Measurements from ENCODE around the gene SAMD4B.

SAMD4B gene

GRCh38 chr19:39315933-39316332, 26.3 kb upstream of the SAMD4B start:
- DNase-seq (ENCODE audit: low read depth, low spot score): no peak
- Histone ChIP-seq H3K9ac (ENCODE audit: insufficient read length, low read depth) (no peak overlapping the region), H3K36me3 (ENCODE audit: insufficient read depth, insufficient read length, low read length) (peaks cover 4% of the 10 kb centered on the region), H3K4me3 (ENCODE audit: insufficient read length, low read depth) (no peak overlapping the region), H3K27me3 (ENCODE audit: insufficient read depth, insufficient read length) (peaks cover 21% of the 10 kb centered on the region), H3K4me1 (ENCODE audit: insufficient read depth, insufficient read length) (no peaks in the 10 kb centered on the region), H3K9me3 (ENCODE audit: insufficient read depth, low read length) (no peaks in the 10 kb centered on the region)
- no peak for TF ChIP-seq ZNF274 (IDR thresholded peaks at IDR 0.05; ENCODE audit: low read depth, low read length)
- TF ChIP-seq SUZ12 (IDR thresholded peaks at IDR 0.05; ENCODE audit: extremely low read depth, insufficient read depth, insufficient read length): no peak
- no peak for TF ChIP-seq YY1 (IDR thresholded peaks at IDR 0.05; ENCODE audit: insufficient read depth, insufficient read length)

GRCh38 chr19:39316627-39317321, 25.4 kb upstream of the SAMD4B start:
- H3K9me3 ChIP-seq (ENCODE audit: insufficient read depth, low read length): no peaks in the 10 kb centered on the region
- peaks cover 21% of the 10 kb centered on the region for H3K27me3 ChIP-seq (ENCODE audit: insufficient read depth, insufficient read length)
- H3K4me3 ChIP-seq (ENCODE audit: insufficient read length, low read depth): no peak overlapping the region
- DNase-seq (ENCODE audit: low read depth, low spot score): no peak
- H3K36me3 ChIP-seq (ENCODE audit: insufficient read depth, insufficient read length, low read length): peaks cover 4% of the 10 kb centered on the region
- no peak for TF ChIP-seq YY1 (IDR thresholded peaks at IDR 0.05; ENCODE audit: insufficient read depth, insufficient read length)
- no peak for TF ChIP-seq SUZ12 (IDR thresholded peaks at IDR 0.05; ENCODE audit: extremely low read depth, insufficient read depth, insufficient read length)
- TF ChIP-seq ZNF274 (IDR thresholded peaks at IDR 0.05; ENCODE audit: low read depth, low read length): no peak
- no peaks in the 10 kb centered on the region for H3K4me1 ChIP-seq (ENCODE audit: insufficient read depth, insufficient read length)
- H3K9ac ChIP-seq (ENCODE audit: insufficient read length, low read depth): no peak overlapping the region

GRCh38 chr19:39317476-39317875, 24.7 kb upstream of the SAMD4B start:
- Histone ChIP-seq H3K4me1 (ENCODE audit: insufficient read depth, insufficient read length) (no peaks in the 10 kb centered on the region), H3K9me3 (ENCODE audit: insufficient read depth, low read length) (no peaks in the 10 kb centered on the region), H3K4me3 (ENCODE audit: insufficient read length, low read depth) (no peak overlapping the region), H3K9ac (ENCODE audit: insufficient read length, low read depth) (no peak overlapping the region), H3K36me3 (ENCODE audit: insufficient read depth, insufficient read length, low read length) (peaks cover 4% of the 10 kb centered on the region), H3K27me3 (ENCODE audit: insufficient read depth, insufficient read length) (peaks cover 21% of the 10 kb centered on the region)
- DNase-seq (ENCODE audit: low read depth, low spot score): no peak
- TF ChIP-seq SUZ12 (IDR thresholded peaks at IDR 0.05; ENCODE audit: extremely low read depth, insufficient read depth, insufficient read length) (no peak), ZNF274 (IDR thresholded peaks at IDR 0.05; ENCODE audit: low read depth, low read length) (no peak), YY1 (IDR thresholded peaks at IDR 0.05; ENCODE audit: insufficient read depth, insufficient read length) (no peak)

GRCh38 chr19:39318071-39318470, 24.1 kb upstream of the SAMD4B start:
- DNase-seq (ENCODE audit: low read depth, low spot score): no peak
- Histone ChIP-seq H3K36me3 (ENCODE audit: insufficient read depth, insufficient read length, low read length) (peaks cover 4% of the 10 kb centered on the region), H3K9me3 (ENCODE audit: insufficient read depth, low read length) (no peaks in the 10 kb centered on the region), H3K9ac (ENCODE audit: insufficient read length, low read depth) (no peak overlapping the region), H3K4me3 (ENCODE audit: insufficient read length, low read depth) (no peak overlapping the region), H3K4me1 (ENCODE audit: insufficient read depth, insufficient read length) (no peaks in the 10 kb centered on the region), H3K27me3 (ENCODE audit: insufficient read depth, insufficient read length) (peaks cover 21% of the 10 kb centered on the region)
- TF ChIP-seq ZNF274 (IDR thresholded peaks at IDR 0.05; ENCODE audit: low read depth, low read length) (no peak), SUZ12 (IDR thresholded peaks at IDR 0.05; ENCODE audit: extremely low read depth, insufficient read depth, insufficient read length) (no peak), YY1 (IDR thresholded peaks at IDR 0.05; ENCODE audit: insufficient read depth, insufficient read length) (no peak)

- TF ChIP-seq ZNF274 (IDR thresholded peaks at IDR 0.05; ENCODE audit: low read depth, low read length) (no peak), YY1 (IDR thresholded peaks at IDR 0.05; ENCODE audit: insufficient read depth, insufficient read length) (no peak), SUZ12 (IDR thresholded peaks at IDR 0.05; ENCODE audit: extremely low read depth, insufficient read depth, insufficient read length) (no peak)
- no peak for DNase-seq (ENCODE audit: low read depth, low spot score)
- Histone ChIP-seq H3K9ac (ENCODE audit: insufficient read length, low read depth) (no peak overlapping the region), H3K4me1 (ENCODE audit: insufficient read depth, insufficient read length) (no peaks in the 10 kb centered on the region), H3K9me3 (ENCODE audit: insufficient read depth, low read length) (no peaks in the 10 kb centered on the region), H3K27me3 (ENCODE audit: insufficient read depth, insufficient read length) (peaks cover 21% of the 10 kb centered on the region), H3K4me3 (ENCODE audit: insufficient read length, low read depth) (no peak overlapping the region), H3K36me3 (ENCODE audit: insufficient read depth, insufficient read length, low read length) (peaks cover 4% of the 10 kb centered on the region)
These were observed 23.5 kb upstream of the SAMD4B start for GRCh38 chr19:39318690-39319089.

- Histone ChIP-seq H3K9me3 (ENCODE audit: insufficient read depth, low read length) (no peaks in the 10 kb centered on the region), H3K4me1 (ENCODE audit: insufficient read depth, insufficient read length) (no peaks in the 10 kb centered on the region), H3K27me3 (ENCODE audit: insufficient read depth, insufficient read length) (peaks cover 21% of the 10 kb centered on the region), H3K36me3 (ENCODE audit: insufficient read depth, insufficient read length, low read length) (peaks cover 4% of the 10 kb centered on the region), H3K9ac (ENCODE audit: insufficient read length, low read depth) (no peak overlapping the region), H3K4me3 (ENCODE audit: insufficient read length, low read depth) (peak overlapping the region; percentile 78)
- DNase-seq (ENCODE audit: low read depth, low spot score): no peak
- TF ChIP-seq SUZ12 (IDR thresholded peaks at IDR 0.05; ENCODE audit: extremely low read depth, insufficient read depth, insufficient read length) (no peak), ZNF274 (IDR thresholded peaks at IDR 0.05; ENCODE audit: low read depth, low read length) (no peak), YY1 (IDR thresholded peaks at IDR 0.05; ENCODE audit: insufficient read depth, insufficient read length) (no peak)
These were observed 22.9 kb upstream of the SAMD4B start for GRCh38 chr19:39319098-39319891.

GRCh38 chr19:39319892-39320248, 22.4 kb upstream of the SAMD4B start:
- TF ChIP-seq SUZ12 (IDR thresholded peaks at IDR 0.05; ENCODE audit: extremely low read depth, insufficient read depth, insufficient read length) (no peak), ZNF274 (IDR thresholded peaks at IDR 0.05; ENCODE audit: low read depth, low read length) (no peak), YY1 (IDR thresholded peaks at IDR 0.05; ENCODE audit: insufficient read depth, insufficient read length) (no peak)
- Histone ChIP-seq H3K9me3 (ENCODE audit: insufficient read depth, low read length) (no peaks in the 10 kb centered on the region), H3K4me1 (ENCODE audit: insufficient read depth, insufficient read length) (no peaks in the 10 kb centered on the region), H3K9ac (ENCODE audit: insufficient read length, low read depth) (peak overlapping the region; percentile 82), H3K4me3 (ENCODE audit: insufficient read length, low read depth) (peak overlapping the region; percentile 78), H3K27me3 (ENCODE audit: insufficient read depth, insufficient read length) (peaks cover 21% of the 10 kb centered on the region), H3K36me3 (ENCODE audit: insufficient read depth, insufficient read length, low read length) (no peaks in the 10 kb centered on the region)
- DNase-seq (ENCODE audit: low read depth, low spot score): no peak

All from NT2/D1 (cell line).